Gastrocnemius medialis (tissue), 4 donors: Measurements from ENCODE around the gene RABAC1.

Source experiments
- CTCF ChIP-seq, 5 experiments: fragments of 450-650 bp in 3 of 5; fragments of 200-600 bp in 2 of 5; sonication (generic) in 2 of 5; IDR thresholded peaks in 4 of 5; conservative IDR thresholded peaks in 1 of 5; 1 replicate in 4 of 5; 2 replicates in 1 of 5; pipeline ENCODE4 v1.5.1; 2016 to 2019; ENCODE audit warnings: antibody characterized with exemption in 5 of 5, mild to moderate bottlenecking in 3 of 5, moderate library complexity in 3 of 5
- POLR2A ChIP-seq, 2 donors: fragments of 450-650 bp; IDR thresholded peaks; one replicate each; pipeline ENCODE4 v1.6.1; 2017; ENCODE audit warnings: antibody characterized with exemption in 2 of 2, mild to moderate bottlenecking in 2 of 2, moderate library complexity in 2 of 2

GRCh38 chr19:41933693-41934426, 25.3 kb downstream of the RABAC1 start:
- TF ChIP-seq CTCF (IDR thresholded peaks at IDR 0.05 in 4 of 5, conservative IDR thresholded peaks at IDR 0.05 in 1 of 5) = no peak
- no peak for TF ChIP-seq POLR2A (IDR thresholded peaks at IDR 0.05)
